ENCODE measurements around the gene ZNF684.
"Not testable (repeated sequence)": the region's sequence is repeated elsewhere in the genome, so short reads cannot be mapped to it uniquely, and the experiment has no call there.

ZNF684 gene

DNA sequence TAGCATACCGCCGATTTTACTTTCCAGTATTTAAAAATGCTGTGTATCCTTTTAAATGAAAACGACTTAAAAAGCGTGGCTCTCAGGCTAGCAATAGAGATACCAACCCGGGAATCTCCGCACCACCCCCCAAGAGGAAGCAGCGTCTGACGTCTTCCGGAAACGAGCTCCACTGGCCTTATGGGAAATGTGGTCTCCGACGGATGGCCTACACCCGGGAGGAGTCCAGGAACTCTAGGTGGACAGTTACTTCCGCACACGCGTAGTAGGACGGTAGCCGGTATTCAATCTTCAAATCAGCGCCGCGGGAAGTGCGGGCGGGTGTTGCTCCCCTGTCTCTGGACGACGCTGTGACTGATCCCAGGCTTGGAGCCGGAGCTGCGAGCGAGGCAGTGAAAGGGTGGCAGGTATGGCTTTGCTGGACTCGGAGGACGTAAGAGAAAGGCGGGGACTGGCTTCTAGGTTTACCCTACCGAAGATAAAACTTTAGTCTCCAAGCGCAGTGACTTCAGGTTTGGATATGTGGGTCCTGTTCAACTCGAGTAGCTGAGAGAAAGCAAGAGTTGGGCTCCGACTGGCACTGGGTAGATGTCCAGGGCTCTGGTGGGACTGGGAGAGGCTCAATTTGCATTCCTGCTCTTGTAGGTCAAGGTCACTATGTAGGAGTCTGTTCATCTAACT, at the start of gene ZNF684:
TSS of gene ZNF684 (plus strand) at position 257 of the 681 bp plus-strand sequence. CDS start 1,530 bp downstream, outside the sequence.
- DNase-seq (ENCODE audit: low spot score), result peak; percentile 89
- in situ Hi-C loops (cut with MboI; ENCODE audit: low pct_unique_long_range_greater_than_20kb, low sequenced_read_pairs, unreplicated experiment), result no loop called here
- TF ChIP-seq, protein P1, sequence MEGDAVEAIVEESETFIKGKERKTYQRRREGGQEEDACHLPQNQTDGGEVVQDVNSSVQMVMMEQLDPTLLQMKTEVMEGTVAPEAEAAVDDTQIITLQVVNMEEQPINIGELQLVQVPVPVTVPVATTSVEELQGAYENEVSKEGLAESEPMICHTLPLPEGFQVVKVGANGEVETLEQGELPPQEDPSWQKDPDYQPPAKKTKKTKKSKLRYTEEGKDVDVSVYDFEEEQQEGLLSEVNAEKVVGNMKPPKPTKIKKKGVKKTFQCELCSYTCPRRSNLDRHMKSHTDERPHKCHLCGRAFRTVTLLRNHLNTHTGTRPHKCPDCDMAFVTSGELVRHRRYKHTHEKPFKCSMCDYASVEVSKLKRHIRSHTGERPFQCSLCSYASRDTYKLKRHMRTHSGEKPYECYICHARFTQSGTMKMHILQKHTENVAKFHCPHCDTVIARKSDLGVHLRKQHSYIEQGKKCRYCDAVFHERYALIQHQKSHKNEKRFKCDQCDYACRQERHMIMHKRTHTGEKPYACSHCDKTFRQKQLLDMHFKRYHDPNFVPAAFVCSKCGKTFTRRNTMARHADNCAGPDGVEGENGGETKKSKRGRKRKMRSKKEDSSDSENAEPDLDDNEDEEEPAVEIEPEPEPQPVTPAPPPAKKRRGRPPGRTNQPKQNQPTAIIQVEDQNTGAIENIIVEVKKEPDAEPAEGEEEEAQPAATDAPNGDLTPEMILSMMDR (IDR thresholded peaks at IDR 0.05; ENCODE audit: extremely low read depth, insufficient read depth, missing control alignments), result no peak

- TF ChIP-seq, protein P1 (IDR thresholded peaks at IDR 0.05; ENCODE audit: extremely low read depth, insufficient read depth, missing control alignments), result no peak
- in situ Hi-C loops (cut with MboI; ENCODE audit: low pct_unique_long_range_greater_than_20kb, low sequenced_read_pairs, unreplicated experiment), result no loop called here
- DNase-seq (ENCODE audit: low spot score), result no peak
Measured at GRCh38 chr1:40495315-40495903, 36.0 kb upstream of the ZNF684 start.

DNA sequence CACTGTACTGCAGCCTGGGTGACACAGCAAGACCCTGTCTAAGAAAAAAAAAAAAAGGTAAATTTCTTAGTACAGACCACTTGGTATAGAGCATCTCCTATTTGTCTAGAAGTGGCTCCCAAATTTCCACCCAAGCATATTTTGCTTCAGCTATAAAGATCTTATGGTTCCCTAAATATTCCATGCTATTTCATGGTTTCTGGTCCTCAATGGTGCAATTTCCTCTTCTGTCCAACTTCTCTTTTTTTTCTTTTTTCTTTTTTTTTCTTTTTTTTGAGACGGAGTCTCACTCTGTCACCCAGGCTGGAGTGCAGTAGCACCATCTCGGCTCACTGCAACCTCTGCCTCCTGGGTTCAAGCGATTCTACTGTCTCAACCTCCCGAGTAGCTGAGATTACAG, 28.8 kb upstream of the ZNF684 start:
- in situ Hi-C loops (cut with MboI; ENCODE audit: low pct_unique_long_range_greater_than_20kb, low sequenced_read_pairs, unreplicated experiment); DNase-seq (ENCODE audit: low spot score): not testable (repeated sequence)

DNA sequence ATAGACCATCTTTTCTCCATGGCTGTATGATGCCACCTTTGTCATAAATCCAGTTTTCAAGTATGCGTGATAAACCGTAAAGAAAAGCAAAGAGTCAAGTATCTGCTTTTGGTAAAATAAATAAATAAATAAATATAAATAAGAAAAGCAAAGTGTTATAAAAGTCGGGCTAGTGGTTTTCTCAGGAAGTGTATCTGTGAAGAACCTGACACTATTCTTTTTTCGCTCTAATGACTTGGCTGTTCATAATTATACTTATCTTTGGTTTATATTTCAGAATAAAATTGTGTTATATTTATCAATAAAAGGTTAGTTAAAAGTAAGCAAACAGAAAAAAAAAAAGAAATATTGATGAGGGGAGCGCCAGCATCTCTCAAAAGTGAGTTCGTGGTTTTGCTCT, 23.5 kb upstream of the ZNF684 start:
- DNase-seq (ENCODE audit: low spot score), result no peak
- TF ChIP-seq, protein P1 (IDR thresholded peaks at IDR 0.05; ENCODE audit: extremely low read depth, insufficient read depth, missing control alignments), result no peak
- in situ Hi-C loops (cut with MboI; ENCODE audit: low pct_unique_long_range_greater_than_20kb, low sequenced_read_pairs, unreplicated experiment), result no loop called here

DNA sequence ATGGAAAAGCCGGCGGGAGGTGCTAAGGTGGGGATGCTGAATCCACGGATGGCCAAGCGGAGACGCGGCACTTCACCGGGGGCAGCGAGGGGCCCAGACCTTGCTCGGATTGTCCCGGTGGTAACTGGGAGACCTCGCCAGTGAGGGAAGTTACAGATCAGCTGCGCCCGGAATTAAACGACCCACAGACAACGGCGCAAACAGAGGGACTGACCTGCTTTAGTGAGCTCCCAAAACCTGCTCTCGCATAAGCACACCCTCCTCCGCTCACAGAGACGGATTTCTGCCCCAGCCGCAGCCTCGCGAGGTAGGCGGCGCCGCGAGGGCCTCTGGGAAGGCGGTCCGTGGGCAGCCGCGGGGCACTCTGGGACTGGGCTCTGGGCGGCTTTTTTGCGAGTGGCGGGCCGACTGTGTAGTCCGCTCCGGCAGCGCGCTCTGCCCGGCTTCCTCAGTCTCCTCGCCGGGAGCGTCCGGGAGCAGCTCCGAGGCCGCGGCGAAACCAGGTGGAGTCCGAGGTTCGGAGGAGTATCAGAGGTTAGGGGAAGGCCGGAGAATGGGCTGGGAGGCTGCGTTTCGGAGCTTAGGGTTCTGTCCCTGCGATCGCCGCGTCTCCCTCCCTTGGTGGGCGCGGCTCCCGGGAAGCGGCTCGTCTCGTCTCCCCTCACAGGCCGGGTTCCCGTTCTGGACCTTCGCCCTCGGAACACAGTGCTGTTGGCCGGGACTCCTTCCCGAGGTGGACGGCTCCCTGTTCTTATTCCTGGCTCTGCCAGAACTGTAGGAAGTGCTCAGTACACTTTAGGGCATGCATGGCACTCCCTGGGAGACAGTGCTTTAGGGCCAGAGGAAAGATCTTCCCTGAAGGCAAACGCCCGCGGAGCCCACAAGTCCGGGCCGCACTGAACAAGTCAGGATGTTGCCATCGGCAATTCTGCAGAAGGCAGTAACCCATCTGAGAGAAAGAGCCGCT, 22.8 kb upstream of the ZNF684 start, which contains the start of gene EXO5:
TSS of gene EXO5 (plus strand) at position 393 of the 967 bp plus-strand sequence. CDS start 5,778 bp downstream, outside the sequence.
- peak; percentile 83 for DNase-seq (ENCODE audit: low spot score)
- in situ Hi-C loops (cut with MboI; ENCODE audit: low pct_unique_long_range_greater_than_20kb, low sequenced_read_pairs, unreplicated experiment), result no loop called here
- TF ChIP-seq, protein P1 (IDR thresholded peaks at IDR 0.05; ENCODE audit: extremely low read depth, insufficient read depth, missing control alignments), result no peak

DNA sequence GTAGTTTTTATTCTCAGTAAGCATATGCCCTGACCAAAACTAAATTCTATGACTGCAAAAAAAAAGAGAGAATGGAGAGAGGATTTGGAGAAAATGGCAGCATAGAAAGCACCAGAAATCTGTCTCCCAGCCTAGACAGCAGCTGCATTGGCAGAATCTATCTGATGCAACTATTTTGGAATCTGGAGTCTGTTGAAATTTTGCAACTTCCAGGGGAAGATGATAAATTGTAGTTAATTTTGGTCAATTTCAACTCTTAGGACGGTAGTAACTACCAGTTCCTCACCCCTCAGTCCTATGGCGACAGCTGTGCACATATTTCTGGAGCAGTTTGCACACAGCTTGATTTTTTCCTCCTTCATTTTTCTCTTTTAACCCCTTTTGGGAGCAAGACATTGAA, 11.9 kb upstream of the ZNF684 start:
- TF ChIP-seq, protein P1 (IDR thresholded peaks at IDR 0.05; ENCODE audit: extremely low read depth, insufficient read depth, missing control alignments), result no peak
- in situ Hi-C loops (cut with MboI; ENCODE audit: low pct_unique_long_range_greater_than_20kb, low sequenced_read_pairs, unreplicated experiment), result no loop called here
- no peak for DNase-seq (ENCODE audit: low spot score)
